Nephron (organoid): ENCODE results near the gene SMAD6.

Source experiments
- H3K27ac Mint-ChIP-seq, 3 experiments: 2 replicates each; pipeline ENCODE4 v1.8.0; 2020; ENCODE audit warnings: mixed read lengths in 3 of 3, mild to moderate bottlenecking in 2 of 3, moderate library complexity in 1 of 3
- H3K27me3 Mint-ChIP-seq: 2 replicates; pipeline ENCODE4 v1.8.0; 2021; ENCODE audit warnings: low read depth, mild to moderate bottlenecking, moderate library complexity, mixed read lengths
- H3K36me3 Mint-ChIP-seq: 2 replicates; pipeline ENCODE4 v1.8.0; 2020; ENCODE audit warnings: low read depth, mixed read lengths
- H3K4me1 Mint-ChIP-seq: 2 replicates; pipeline ENCODE4 v1.8.0; 2020; ENCODE audit warnings: mixed read lengths
- H3K4me3 Mint-ChIP-seq, 3 experiments: 2 replicates each; pipeline ENCODE4 v1.8.0; 2020; ENCODE audit warnings: mild to moderate bottlenecking in 3 of 3, mixed read lengths in 3 of 3, moderate library complexity in 2 of 3
- H3K9me3 Mint-ChIP-seq: 2 replicates; pipeline ENCODE4 v1.8.0; 2020; ENCODE audit warnings: mixed read lengths
- CTCF ChIP-seq, 3 experiments: fragments of 200-600 bp; sonication (generic); IDR thresholded peaks; one replicate each; pipeline ENCODE4 v1.5.0; 2021; ENCODE audit warnings: antibody characterized with exemption in 3 of 3; ENCODE audit not compliant: unreplicated experiment in 3 of 3

The SMAD6 gene

GRCh38 chr15:66677336-66677735, 24.7 kb upstream of the SMAD6 start:
- Mint-ChIP-seq H3K4me1 (peaks cover 47% of the 10 kb centered on the region), H3K27me3 (peaks cover 7% of the 10 kb centered on the region), H3K9me3 (peaks cover 13% of the 10 kb centered on the region), H3K27ac (peak overlapping the region in 2 of 3 experiments; percentile 62 to 78), H3K4me3 (no peak overlapping the region), H3K36me3 (peaks cover 11% of the 10 kb centered on the region)
- TF ChIP-seq CTCF (IDR thresholded peaks at IDR 0.05; ENCODE audit: unreplicated experiment in 3 of 3), result no peak

DNA sequence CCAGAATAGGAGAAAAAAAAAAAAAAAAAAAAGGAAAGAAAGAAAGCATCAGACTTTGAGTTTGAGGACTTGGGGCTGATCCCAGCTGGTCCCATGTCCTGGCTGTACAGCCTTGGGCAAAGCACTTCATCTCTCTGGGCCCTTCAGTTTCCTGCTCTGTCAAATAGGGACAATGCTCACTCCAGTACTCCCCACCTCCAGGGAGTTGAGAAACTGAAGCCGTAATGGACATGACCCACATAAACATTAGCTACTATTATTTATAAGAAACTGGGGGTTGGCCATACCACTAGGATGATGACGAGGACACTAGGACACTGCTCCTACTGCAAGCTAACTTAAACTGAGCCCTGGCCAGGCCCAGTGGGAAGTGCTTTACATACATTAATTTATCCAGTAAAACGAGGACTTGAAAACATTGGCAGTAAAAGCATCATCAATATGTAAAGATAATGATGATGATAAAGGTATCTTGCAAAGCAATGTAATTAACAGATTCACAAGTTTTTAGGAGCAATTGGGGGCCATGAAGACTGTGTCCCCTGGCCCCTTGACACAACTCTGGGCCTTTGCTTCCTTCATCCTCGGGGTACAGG, 22.9 kb upstream of the SMAD6 start:
- H3K4me1 Mint-ChIP-seq, result peaks cover 36% of the 10 kb centered on the region
- H3K4me3 Mint-ChIP-seq, result no peak overlapping the region
- H3K36me3 Mint-ChIP-seq, result peaks cover 11% of the 10 kb centered on the region
- H3K27ac Mint-ChIP-seq, result peak overlapping the region; percentile 90 to 98 (median 96)
- H3K9me3 Mint-ChIP-seq, result peaks cover 21% of the 10 kb centered on the region
- H3K27me3 Mint-ChIP-seq, result peaks cover 7% of the 10 kb centered on the region
- no peak for TF ChIP-seq CTCF (IDR thresholded peaks at IDR 0.05; ENCODE audit: unreplicated experiment in 3 of 3)

- Mint-ChIP-seq H3K36me3 (peaks cover 11% of the 10 kb centered on the region), H3K4me1 (peaks cover 36% of the 10 kb centered on the region), H3K27me3 (peaks cover 4% of the 10 kb centered on the region), H3K9me3 (peaks cover 21% of the 10 kb centered on the region), H3K4me3 (no peak overlapping the region), H3K27ac (peak overlapping the region; percentile 90 to 98 (median 96))
- no peak for TF ChIP-seq CTCF (IDR thresholded peaks at IDR 0.05; ENCODE audit: unreplicated experiment in 3 of 3)
These were observed 22.4 kb upstream of the SMAD6 start for GRCh38 chr15:66679657-66680108.

- Mint-ChIP-seq H3K27me3 (peaks cover 4% of the 10 kb centered on the region), H3K9me3 (peaks cover 22% of the 10 kb centered on the region), H3K4me1 (peaks cover 36% of the 10 kb centered on the region), H3K4me3 (no peak overlapping the region), H3K36me3 (peaks cover 11% of the 10 kb centered on the region), H3K27ac (peak overlapping the region; percentile 29 to 96 (median 89))
- TF ChIP-seq CTCF (IDR thresholded peaks at IDR 0.05; ENCODE audit: unreplicated experiment in 3 of 3), result no peak
These were observed 21.5 kb upstream of the SMAD6 start for GRCh38 chr15:66680502-66680901.

- Mint-ChIP-seq H3K4me3 (no peak overlapping the region), H3K9me3 (peaks cover 23% of the 10 kb centered on the region), H3K4me1 (peaks cover 36% of the 10 kb centered on the region), H3K27me3 (peaks cover 4% of the 10 kb centered on the region), H3K36me3 (peaks cover 11% of the 10 kb centered on the region), H3K27ac (peak overlapping the region in 2 of 3 experiments; percentile 28 to 96)
- no peak for TF ChIP-seq CTCF (IDR thresholded peaks at IDR 0.05; ENCODE audit: unreplicated experiment in 3 of 3)
These were observed 20.6 kb upstream of the SMAD6 start for GRCh38 chr15:66681395-66681794.

- no peak overlapping the region for H3K27ac Mint-ChIP-seq
These were observed 19.8 kb upstream of the SMAD6 start for GRCh38 chr15:66682246-66682645.

More at GRCh38 chr15:66682246-66682645, 19.8 kb upstream of the SMAD6 start:
- Mint-ChIP-seq H3K4me3 (no peak overlapping the region), H3K36me3 (peaks cover 11% of the 10 kb centered on the region), H3K27me3 (peaks cover 4% of the 10 kb centered on the region), H3K4me1 (peaks cover 35% of the 10 kb centered on the region), H3K9me3 (peaks cover 23% of the 10 kb centered on the region)
- no peak for TF ChIP-seq CTCF (IDR thresholded peaks at IDR 0.05; ENCODE audit: unreplicated experiment in 3 of 3)
